HepG2 (cell line): ENCODE results near the gene CRNKL1. TPM values are rescaled to one million over a fixed set of nuclear protein-coding genes. Genes with fewer than 3 reads are reported as not detected.

Experiments
- AHR ChIP-seq: IDR thresholded peaks from 2 replicates; pipeline ENCODE4 v1.6.1; 2018; ENCODE audit warnings: missing genetic modification reagents, missing compliant biosample characterization
- CSRNP2 ChIP-seq: sonication (generic); formaldehyde crosslinking; conservative IDR thresholded peaks from 2 replicates; pipeline ENCODE4 v1.8.0; 2022; ENCODE audit warnings: low read depth, missing genetic modification reagents
- DMTF1 ChIP-seq: sonication (generic); formaldehyde crosslinking; IDR thresholded peaks from 2 replicates; pipeline ENCODE4 v1.4.0; 2020; ENCODE audit warnings: mild to moderate bottlenecking, missing genetic modification reagents
- ETS1 ChIP-seq: sonication (generic); formaldehyde crosslinking; IDR thresholded peaks from 2 replicates; pipeline ENCODE4 v1.4.0; 2020; ENCODE audit warnings: missing genetic modification reagents
- GMEB1 ChIP-seq: sonication (generic); formaldehyde crosslinking; IDR thresholded peaks from 2 replicates; pipeline ENCODE4 v1.5.1; 2020; ENCODE audit warnings: missing genetic modification reagents, mild to moderate bottlenecking, borderline replicate concordance
- NFKBIZ ChIP-seq: IDR thresholded peaks from 2 replicates; pipeline ENCODE4 v1.6.1; 2018; ENCODE audit warnings: missing genetic modification reagents, missing compliant biosample characterization
- NR1H2 ChIP-seq: sonication (generic); formaldehyde crosslinking; IDR thresholded peaks from 2 replicates; pipeline ENCODE4 v1.8.1; 2022; ENCODE audit warnings: low read depth, missing genetic modification reagents, borderline replicate concordance
- NR2F2 ChIP-seq: IDR thresholded peaks from 2 replicates; pipeline ENCODE4 v1.6.1; 2012; ENCODE audit warnings: low read depth, inconsistent platforms, borderline replicate concordance
- PLRG1 ChIP-seq: fragments of 450-650 bp; conservative IDR thresholded peaks from 2 replicates; pipeline ENCODE4 v1.6.1; 2016
- SMAD1 ChIP-seq: sonication (generic); formaldehyde crosslinking; IDR thresholded peaks from 2 replicates; pipeline ENCODE4 v1.4.0; 2020; ENCODE audit warnings: missing genetic modification reagents, low read depth, mild to moderate bottlenecking, borderline replicate concordance
- ZBTB4 ChIP-seq: sonication (generic); formaldehyde crosslinking; IDR thresholded peaks from 2 replicates; pipeline ENCODE4 v1.4.0; 2020; ENCODE audit warnings: missing genetic modification reagents, mild to moderate bottlenecking, borderline replicate concordance
- ZNF354B ChIP-seq: sonication (generic); formaldehyde crosslinking; IDR thresholded peaks from 2 replicates; pipeline ENCODE4 v1.8.0; 2022; ENCODE audit warnings: mild to moderate bottlenecking, missing genetic modification reagents
- ZNF382 ChIP-seq: sonication (generic); formaldehyde crosslinking; IDR thresholded peaks from 2 replicates; pipeline ENCODE4 v1.5.0; 2020; ENCODE audit warnings: missing genetic modification reagents, mild to moderate bottlenecking, borderline replicate concordance
- ZNF616 ChIP-seq: sonication (generic); formaldehyde crosslinking; IDR thresholded peaks from 2 replicates; pipeline ENCODE4 v1.5.0; 2020; ENCODE audit warnings: low read depth, mild to moderate bottlenecking, missing genetic modification reagents
- ZNF710 ChIP-seq: sonication (generic); formaldehyde crosslinking; IDR thresholded peaks from 2 replicates; pipeline ENCODE4 v1.5.0; 2020; ENCODE audit warnings: mild to moderate bottlenecking, missing genetic modification reagents, borderline replicate concordance
- polyA plus RNA-seq, 8 experiments: library from polyadenylated mRNA; depleted of rRNA in 3 of 8; stranded (reverse) in 7 of 8; unstranded in 1 of 8; fragments of >200 nt; fragmentation: Illumina TruSeq in 4 of 8; extraction: Trizol in 4 of 8; gene quantifications; 2 replicates each; pipeline versions ENCODE4 v1.2.1 to v1.2.3, GENCODE V29; 2011 to 2016; ENCODE audit warnings: low read depth in 4 of 8, missing spikeins in 1 of 8, mixed read lengths in 1 of 8; ENCODE audit not compliant: insufficient read depth in 1 of 8
- total RNA-seq, 5 experiments: library from RNA; depleted of rRNA; stranded (reverse); fragments of >200 nt; fragmentation: Illumina TruSeq; extraction: Trizol; gene quantifications; 2 replicates each; pipeline ENCODE4 v1.2.3, GENCODE V29; 2016; ENCODE audit warnings: low read depth in 1 of 5

Gene CRNKL1
- total and polyA plus RNA-seq, 2 of the 13 experiments (the other 11 are each of a cell fraction or from before 2014, with no cell fraction given), result 12.3 to 64.5 TPM

GRCh38 chr20:20010639-20011500 is 41.4 kb downstream of the CRNKL1 start (continued):
- no peak for TF ChIP-seq DMTF1 (CRISPR knock-in tag)
- 0 out of 2 replicates have a peak, but pooled peaks have one; percentile 50 for TF ChIP-seq ETS1 (CRISPR knock-in tag)
- no peak for TF ChIP-seq ZNF354B (CRISPR knock-in tag)
- TF ChIP-seq AHR (CRISPR knock-in tag), result no peak
- no peak for TF ChIP-seq NR1H2 (CRISPR knock-in tag)
- TF ChIP-seq PLRG1, result no peak
- TF ChIP-seq GMEB1 (CRISPR knock-in tag), result no peak
- TF ChIP-seq CSRNP2 (CRISPR knock-in tag), result no peak
- TF ChIP-seq NR2F2, result no peak
- TF ChIP-seq ZNF382 (CRISPR knock-in tag), result no peak
- no peak for TF ChIP-seq SMAD1 (CRISPR knock-in tag)
- no peak for TF ChIP-seq ZBTB4 (CRISPR knock-in tag)
- 0 out of 2 replicates have a peak, but pooled peaks have one; percentile 52 for TF ChIP-seq NFKBIZ
- TF ChIP-seq ZNF616 (CRISPR knock-in tag), result no peak
- TF ChIP-seq ZNF710 (CRISPR knock-in tag), result peak; percentile 36; the same call in 1 of the 2 replicates
